ENCODE data around the gene GSTT4. TPM values are rescaled to one million over a fixed set of nuclear protein-coding genes. Genes with fewer than 3 reads are reported as not detected.
"Not testable (repeated sequence)": the region's sequence is repeated elsewhere in the genome, so short reads cannot be mapped to it uniquely, and the experiment has no call there.

Gene GSTT4
- polyA plus RNA-seq, 4 donors = not detected

GRCh38 chr22:23997092-23997491 lies 8.2 kb downstream of the GSTT4 start:
- WGBS, 3 donors = 30 to 70% (median 43%) methylated on average over 3 of the region's 3 CpGs
- no peak overlapping the region for H3K27ac ChIP-seq (ENCODE audit: low read depth in 1 of 3, low read length in 2 of 3)
- H3K36me3 ChIP-seq (ENCODE audit: control insufficient read depth in 3 of 3, insufficient read depth in 2 of 3, low read depth in 1 of 3, low read length in 3 of 3) = no peaks in the 10 kb centered on the region
- DNase-seq = no peak
- no peaks in the 10 kb centered on the region for H3K9me3 ChIP-seq (ENCODE audit: control insufficient read depth in 2 of 2, insufficient read depth in 1 of 2, low read depth in 1 of 2, low read length in 1 of 2)
- H3K4me1 ChIP-seq (ENCODE audit: control insufficient read depth in 3 of 3, insufficient read depth in 2 of 3, low read depth in 1 of 3, low read length in 2 of 3) = no peaks in the 10 kb centered on the region
- no peaks in the 10 kb centered on the region for H3K27me3 ChIP-seq (ENCODE audit: control insufficient read depth in 3 of 3, insufficient read depth in 3 of 3, low read length in 3 of 3)
- H3K4me3 ChIP-seq (ENCODE audit: low read depth in 1 of 3, low read length in 3 of 3) = no peak overlapping the region
- FAIRE-seq = no peak

GRCh38 chr22:23993581-23994177 lies 11.6 kb downstream of the GSTT4 start:
- not testable (repeated sequence) for H3K27ac ChIP-seq (ENCODE audit: low read depth in 1 of 3, low read length in 2 of 3); FAIRE-seq; H3K9me3 ChIP-seq (ENCODE audit: control insufficient read depth in 2 of 2, insufficient read depth in 1 of 2, low read depth in 1 of 2, low read length in 1 of 2); H3K27me3 ChIP-seq (ENCODE audit: control insufficient read depth in 3 of 3, insufficient read depth in 3 of 3, low read length in 3 of 3); H3K4me1 ChIP-seq (ENCODE audit: control insufficient read depth in 3 of 3, insufficient read depth in 2 of 3, low read depth in 1 of 3, low read length in 2 of 3); H3K4me3 ChIP-seq (ENCODE audit: low read depth in 1 of 3, low read length in 3 of 3); H3K36me3 ChIP-seq (ENCODE audit: control insufficient read depth in 3 of 3, insufficient read depth in 2 of 3, low read depth in 1 of 3, low read length in 3 of 3); DNase-seq
- 55 to 85% (median 58%) methylated on average over 4 of the region's 4 CpGs for WGBS, 3 donors

- not testable (repeated sequence) for FAIRE-seq; H3K27me3 ChIP-seq (ENCODE audit: control insufficient read depth in 3 of 3, insufficient read depth in 3 of 3, low read length in 3 of 3); H3K36me3 ChIP-seq (ENCODE audit: control insufficient read depth in 3 of 3, insufficient read depth in 2 of 3, low read depth in 1 of 3, low read length in 3 of 3); H3K4me1 ChIP-seq (ENCODE audit: control insufficient read depth in 3 of 3, insufficient read depth in 2 of 3, low read depth in 1 of 3, low read length in 2 of 3); DNase-seq; H3K9me3 ChIP-seq (ENCODE audit: control insufficient read depth in 2 of 2, insufficient read depth in 1 of 2, low read depth in 1 of 2, low read length in 1 of 2); H3K4me3 ChIP-seq (ENCODE audit: low read depth in 1 of 3, low read length in 3 of 3); H3K27ac ChIP-seq (ENCODE audit: low read depth in 1 of 3, low read length in 2 of 3)
- 71 to 78% (median 78%) methylated on average over 2 of the region's 2 CpGs for WGBS, 3 donors
Measured at GRCh38 chr22:23993080-23993479, 12.2 kb downstream of the GSTT4 start.

DNA sequence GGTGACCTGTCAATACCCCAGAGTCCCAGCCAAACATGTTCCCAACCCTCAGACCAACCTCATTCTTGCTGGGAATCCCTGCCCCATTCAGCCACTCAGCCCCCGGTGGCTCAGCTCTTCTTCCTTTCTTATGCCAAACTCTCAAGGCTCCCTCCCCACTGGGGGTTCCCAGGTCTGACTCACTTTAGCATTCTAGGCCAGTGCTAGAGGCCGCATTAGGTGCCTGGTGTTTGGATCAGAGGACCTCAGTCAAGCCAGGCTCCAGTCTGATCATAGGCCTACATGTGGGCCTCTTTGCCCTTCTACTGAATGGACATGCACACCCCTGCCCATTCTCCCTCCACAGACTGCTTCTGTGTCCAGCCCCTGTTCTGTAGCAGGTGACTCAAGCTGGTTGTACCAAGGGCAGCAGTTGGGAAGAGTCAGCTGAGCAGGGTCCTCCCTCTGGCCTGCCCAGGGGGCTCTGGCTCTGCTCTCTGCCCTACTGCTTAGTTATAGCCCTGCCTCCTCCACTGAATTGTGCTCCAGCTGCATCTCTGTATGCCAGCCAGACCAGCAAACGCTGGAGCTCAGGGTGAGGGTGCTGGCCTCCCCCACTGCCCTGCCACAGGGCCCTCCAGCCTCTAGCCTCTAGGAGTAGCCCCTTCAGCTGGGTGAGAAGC lies 15.5 kb downstream of the GSTT4 start:
- H3K4me1 ChIP-seq (ENCODE audit: control insufficient read depth in 3 of 3, insufficient read depth in 2 of 3, low read depth in 1 of 3, low read length in 2 of 3); H3K36me3 ChIP-seq (ENCODE audit: control insufficient read depth in 3 of 3, insufficient read depth in 2 of 3, low read depth in 1 of 3, low read length in 3 of 3); H3K9me3 ChIP-seq (ENCODE audit: control insufficient read depth in 2 of 2, insufficient read depth in 1 of 2, low read depth in 1 of 2, low read length in 1 of 2); H3K27ac ChIP-seq (ENCODE audit: low read depth in 1 of 3, low read length in 2 of 3); H3K4me3 ChIP-seq (ENCODE audit: low read depth in 1 of 3, low read length in 3 of 3); DNase-seq; FAIRE-seq; H3K27me3 ChIP-seq (ENCODE audit: control insufficient read depth in 3 of 3, insufficient read depth in 3 of 3, low read length in 3 of 3): not testable (repeated sequence)
- WGBS, 3 donors = 82 to 86% (median 85%) methylated on average over 2 of the region's 3 CpGs

DNA sequence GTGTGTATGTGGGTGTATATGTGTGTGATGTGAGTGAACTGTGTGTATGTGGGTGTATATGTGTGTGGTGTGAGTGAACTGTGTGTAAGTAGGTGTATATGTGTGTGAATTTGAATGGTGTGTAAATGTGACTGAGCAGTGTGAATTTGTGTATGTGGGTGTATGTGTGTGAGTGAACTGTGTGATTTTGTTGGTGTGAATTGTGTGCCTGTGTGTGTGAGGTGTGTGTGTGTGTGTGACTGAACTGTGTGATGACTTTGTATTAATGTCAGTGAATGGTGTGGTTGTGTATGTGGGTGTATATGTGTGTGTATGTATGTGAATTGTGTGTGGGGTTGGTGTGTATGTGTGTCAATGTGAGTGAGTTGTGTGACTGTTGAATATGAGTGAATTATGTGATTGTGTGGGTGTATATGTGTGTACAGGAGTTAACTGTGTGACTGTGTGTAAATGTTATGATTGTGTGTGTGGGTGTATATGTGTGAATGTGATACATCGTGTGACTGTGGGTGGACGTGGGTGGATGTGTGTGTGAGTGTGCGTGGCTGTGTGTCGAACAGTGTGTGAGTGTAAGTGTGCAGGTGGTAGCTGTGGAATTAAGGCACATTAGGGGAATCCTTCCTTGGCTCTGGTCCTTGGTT lies 18.6 kb downstream of the GSTT4 start:
- not testable (repeated sequence) for H3K4me1 ChIP-seq (ENCODE audit: control insufficient read depth in 3 of 3, insufficient read depth in 2 of 3, low read depth in 1 of 3, low read length in 2 of 3); H3K27ac ChIP-seq (ENCODE audit: low read depth in 1 of 3, low read length in 2 of 3); DNase-seq; H3K36me3 ChIP-seq (ENCODE audit: control insufficient read depth in 3 of 3, insufficient read depth in 2 of 3, low read depth in 1 of 3, low read length in 3 of 3); H3K4me3 ChIP-seq (ENCODE audit: low read depth in 1 of 3, low read length in 3 of 3); FAIRE-seq; H3K9me3 ChIP-seq (ENCODE audit: control insufficient read depth in 2 of 2, insufficient read depth in 1 of 2, low read depth in 1 of 2, low read length in 1 of 2); H3K27me3 ChIP-seq (ENCODE audit: control insufficient read depth in 3 of 3, insufficient read depth in 3 of 3, low read length in 3 of 3)
- WGBS, 3 donors = 66 to 88% methylated on average over 4 of the region's 4 CpGs; no CpG with 5 or more reads in 1 of the 3 donors

GRCh38 chr22:23986089-23986488 lies 19.2 kb downstream of the GSTT4 start:
- not testable (repeated sequence) for H3K36me3 ChIP-seq (ENCODE audit: control insufficient read depth in 3 of 3, insufficient read depth in 2 of 3, low read depth in 1 of 3, low read length in 3 of 3); H3K27ac ChIP-seq (ENCODE audit: low read depth in 1 of 3, low read length in 2 of 3); H3K27me3 ChIP-seq (ENCODE audit: control insufficient read depth in 3 of 3, insufficient read depth in 3 of 3, low read length in 3 of 3); FAIRE-seq; H3K4me3 ChIP-seq (ENCODE audit: low read depth in 1 of 3, low read length in 3 of 3); DNase-seq; H3K4me1 ChIP-seq (ENCODE audit: control insufficient read depth in 3 of 3, insufficient read depth in 2 of 3, low read depth in 1 of 3, low read length in 2 of 3); H3K9me3 ChIP-seq (ENCODE audit: control insufficient read depth in 2 of 2, insufficient read depth in 1 of 2, low read depth in 1 of 2, low read length in 1 of 2)
- WGBS, 3 donors = 63 to 85% (median 83%) methylated on average over 2 to 8 of the region's 8 CpGs

GRCh38 chr22:23984430-23984829 lies 20.8 kb downstream of the GSTT4 start:
- DNase-seq = peak in 1 of 2 donors; percentile 54
- whole genome bisulfite sequencing, 3 donors = 43 to 55% methylated on average over 6 of the region's 6 CpGs; no CpG with 5 or more reads in 1 of the 3 donors

GRCh38 chr22:23980567-23980966 lies 24.7 kb downstream of the GSTT4 start:
- H3K36me3 ChIP-seq (ENCODE audit: control insufficient read depth in 3 of 3, insufficient read depth in 2 of 3, low read depth in 1 of 3, low read length in 3 of 3); H3K9me3 ChIP-seq (ENCODE audit: control insufficient read depth in 2 of 2, insufficient read depth in 1 of 2, low read depth in 1 of 2, low read length in 1 of 2); H3K27ac ChIP-seq (ENCODE audit: low read depth in 1 of 3, low read length in 2 of 3); H3K4me1 ChIP-seq (ENCODE audit: control insufficient read depth in 3 of 3, insufficient read depth in 2 of 3, low read depth in 1 of 3, low read length in 2 of 3); DNase-seq; H3K4me3 ChIP-seq (ENCODE audit: low read depth in 1 of 3, low read length in 3 of 3); H3K27me3 ChIP-seq (ENCODE audit: control insufficient read depth in 3 of 3, insufficient read depth in 3 of 3, low read length in 3 of 3); FAIRE-seq: not testable (repeated sequence)
- 19 to 39% methylated on average over 4 to 6 of the region's 7 CpGs; no CpG with 5 or more reads in 1 of the 3 donors for WGBS, 3 donors

More at GRCh38 chr22:23984430-23984829, 20.8 kb downstream of the GSTT4 start:
- H3K4me1 ChIP-seq (ENCODE audit: control insufficient read depth in 3 of 3, insufficient read depth in 2 of 3, low read depth in 1 of 3, low read length in 2 of 3) = no peaks in the 10 kb centered on the region
- no peak for FAIRE-seq
- H3K36me3 ChIP-seq (ENCODE audit: control insufficient read depth in 3 of 3, insufficient read depth in 2 of 3, low read depth in 1 of 3, low read length in 3 of 3) = no peaks in the 10 kb centered on the region
- no peak overlapping the region for H3K4me3 ChIP-seq (ENCODE audit: low read depth in 1 of 3, low read length in 3 of 3)
- H3K9me3 ChIP-seq (ENCODE audit: control insufficient read depth in 2 of 2, insufficient read depth in 1 of 2, low read depth in 1 of 2, low read length in 1 of 2) = no peaks in the 10 kb centered on the region
- H3K27ac ChIP-seq (ENCODE audit: low read depth in 1 of 3, low read length in 2 of 3) = no peak overlapping the region
- H3K27me3 ChIP-seq (ENCODE audit: control insufficient read depth in 3 of 3, insufficient read depth in 3 of 3, low read length in 3 of 3) = no peaks in the 10 kb centered on the region
